ENCODE results near the gene RNU5B-1. TPM values are rescaled to one million over a fixed set of nuclear protein-coding genes. Genes with fewer than 3 reads are reported as not detected.
"Not testable (repeated sequence)": the region's sequence is repeated elsewhere in the genome, so short reads cannot be mapped to it uniquely, and the experiment has no call there.

RNU5B-1 gene
- total and polyA plus RNA-seq, 7 donors: not detected

GRCh38 chr15:65266469-65266868, 38.0 kb upstream of the RNU5B-1 start:
- Histone ChIP-seq H3K4me3 (no peak overlapping the region), H3K36me3 (peaks cover 5 to 24% (median 6%) of the 10 kb centered on the region in 4 donors), H3K27ac (peak overlapping the region in 3 of 4 donors; percentile 63 to 89 (median 86)), H3K27me3 (no peaks in the 10 kb centered on the region), H3K4me1 (peaks cover 0 to 61% (median 52%) of the 10 kb centered on the region in 4 donors), H3K9me3 (no peaks in the 10 kb centered on the region)
- intact Hi-C loops (cut with DNase I): no loop called here
- 20 to 71% methylated on average over 5 of the region's 5 CpGs for WGBS, 2 donors
- no peak for DNase-seq
- no peak for TF ChIP-seq EP300 (IDR thresholded peaks at IDR 0.05)
- no peak for TF ChIP-seq CTCF (IDR thresholded peaks at IDR 0.05)
- TF ChIP-seq POLR2AphosphoS5 (IDR thresholded peaks at IDR 0.05): no peak
- no peak for TF ChIP-seq POLR2A (IDR thresholded peaks at IDR 0.05)

GRCh38 chr15:65268411-65268810, 36.1 kb upstream of the RNU5B-1 start:
- H3K27ac ChIP-seq: no peak overlapping the region
- intact Hi-C loops (cut with DNase I): no loop called here
- WGBS, 2 donors: 97 to 98% methylated on average over 4 of the region's 4 CpGs
- H3K36me3 ChIP-seq: peaks cover 0 to 13% (median 6%) of the 10 kb centered on the region in 4 donors
- peaks cover 0 to 44% (median 38%) of the 10 kb centered on the region in 4 donors for H3K4me1 ChIP-seq
- H3K9me3 ChIP-seq: no peaks in the 10 kb centered on the region
- H3K4me3 ChIP-seq: no peak overlapping the region
- TF ChIP-seq POLR2A (IDR thresholded peaks at IDR 0.05) (no peak), POLR2AphosphoS5 (IDR thresholded peaks at IDR 0.05) (no peak), EP300 (IDR thresholded peaks at IDR 0.05) (no peak), CTCF (IDR thresholded peaks at IDR 0.05) (no peak)
- no peaks in the 10 kb centered on the region for H3K27me3 ChIP-seq
- no peak for DNase-seq

DNA sequence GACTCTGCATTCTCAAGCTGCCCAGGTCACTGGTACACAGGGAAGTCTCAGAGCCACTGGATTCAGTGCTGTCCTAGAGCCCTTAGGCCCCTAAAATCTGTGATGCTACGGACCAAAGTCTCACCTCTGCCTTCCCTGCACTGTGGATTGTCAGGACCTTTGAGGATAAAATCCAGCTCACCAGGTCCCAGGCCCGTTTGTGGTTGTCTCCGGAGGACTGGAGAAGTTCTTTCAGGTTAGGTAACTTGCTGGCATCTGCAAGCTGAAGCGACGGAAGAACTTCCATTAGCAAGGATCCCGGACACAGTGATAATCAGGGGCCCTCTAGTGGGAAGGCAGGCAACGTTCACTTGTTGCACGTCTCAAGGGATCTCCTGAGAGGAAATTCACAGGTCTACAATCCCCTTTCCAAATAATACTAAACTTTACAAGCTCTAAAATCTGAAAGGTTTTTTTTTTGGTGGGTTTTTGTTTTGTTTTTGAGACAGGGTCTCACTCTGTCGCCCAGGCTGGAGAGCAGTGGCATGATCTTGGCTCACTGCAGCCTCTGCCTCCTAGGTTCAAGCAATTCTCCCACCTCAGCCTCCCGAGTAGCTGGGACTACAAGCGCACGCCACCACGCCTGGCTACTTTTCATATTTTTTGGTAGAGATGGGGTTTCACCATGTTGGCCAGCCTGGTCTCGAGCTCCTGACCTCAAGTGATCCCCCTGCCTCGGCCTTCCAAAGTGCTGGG, 33.5 kb upstream of the RNU5B-1 start:
- Histone ChIP-seq H3K27ac (peak overlapping the region; percentile 47 to 70 (median 63)), H3K36me3 (peaks cover 0 to 13% (median 6%) of the 10 kb centered on the region in 4 donors), H3K4me1 (peaks cover 0 to 19% (median 14%) of the 10 kb centered on the region in 4 donors)
- not testable (repeated sequence) for H3K4me3 ChIP-seq, H3K9me3 ChIP-seq, H3K27me3 ChIP-seq
- WGBS, 2 donors: 53 to 55% methylated on average over 15 of the region's 15 CpGs
- intact Hi-C loops (cut with DNase I): loop anchor here (1.0 kb wide), 1 partner anchor 82 kb away; no protein-coding TSS in a partner anchor
- peak; percentile 93 for DNase-seq
- TF ChIP-seq CTCF (IDR thresholded peaks at IDR 0.05): peak; percentile 63 to 86 (median 82)
- peak in 3 of 4 donors; percentile 19 to 42 (median 37) for TF ChIP-seq POLR2AphosphoS5 (IDR thresholded peaks at IDR 0.05)

DNA sequence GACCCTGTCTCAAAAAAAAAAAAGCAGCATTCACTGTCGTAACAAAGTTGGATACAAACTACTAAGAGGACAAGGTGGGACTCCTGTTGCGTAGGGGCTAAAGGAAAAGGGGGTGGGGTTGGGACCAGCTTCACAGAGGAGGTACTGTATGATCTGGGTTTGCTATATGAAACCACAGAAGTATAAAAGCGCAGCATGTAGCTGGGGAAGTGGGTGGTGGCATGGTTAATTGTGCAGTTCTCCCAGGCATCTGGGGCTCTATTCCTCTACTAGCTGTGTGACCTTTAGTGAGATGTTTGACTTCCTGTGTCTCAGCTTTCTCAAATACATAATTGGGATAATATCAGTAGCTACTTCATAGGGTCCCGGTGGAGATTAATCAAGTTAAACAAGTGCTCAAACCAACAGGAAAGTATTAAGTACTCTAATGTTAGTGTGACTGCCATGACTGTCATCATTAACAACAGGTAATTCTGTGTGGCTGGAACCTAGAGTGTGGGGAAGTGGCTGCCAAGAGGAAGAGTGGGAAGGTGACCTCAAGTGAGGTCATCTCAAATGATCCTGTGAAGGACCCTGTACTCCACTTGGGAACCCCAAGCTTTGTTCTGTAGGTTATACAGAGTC, 29.3 kb upstream of the RNU5B-1 start:
- TF ChIP-seq CTCF (IDR thresholded peaks at IDR 0.05): no peak
- no peak for TF ChIP-seq EP300 (IDR thresholded peaks at IDR 0.05)
- no peak for TF ChIP-seq POLR2AphosphoS5 (IDR thresholded peaks at IDR 0.05)
- TF ChIP-seq POLR2A (IDR thresholded peaks at IDR 0.05): no peak
- no peaks in the 10 kb centered on the region for H3K9me3 ChIP-seq
- H3K27ac ChIP-seq: no peak overlapping the region
- 72 to 90% methylated on average over 4 of the region's 4 CpGs for WGBS, 2 donors
- peaks cover 0 to 7% (median 5%) of the 10 kb centered on the region in 4 donors for H3K4me1 ChIP-seq
- intact Hi-C loops (cut with DNase I): no loop called here
- H3K36me3 ChIP-seq: peaks cover 0 to 6% (median 2%) of the 10 kb centered on the region in 4 donors
- H3K4me3 ChIP-seq: no peak overlapping the region
- DNase-seq: no peak
- H3K27me3 ChIP-seq: no peaks in the 10 kb centered on the region

Measured in sigmoid colon (tissue), 7 donors.